Midbrain (tissue), 1 donor: ENCODE measurements around the gene TSR3.

Experiments
- DNase-seq: peaks from one replicate; lab custom pipeline; 2025; lab: John Stamatoyannopoulos, UW

TSR3 gene

GRCh38 chr16:1351215-1351581, 480 bp downstream of the TSR3 start:
- DNase-seq = no peak

GRCh38 chr16:1350691-1351090, 987 bp downstream of the TSR3 start:
- DNase-seq = no peak

GRCh38 chr16:1349951-1350350, 1.7 kb downstream of the TSR3 start:
- no peak for DNase-seq

GRCh38 chr16:1349351-1349750, 2.3 kb downstream of the TSR3 start:
- no peak for DNase-seq

DNA sequence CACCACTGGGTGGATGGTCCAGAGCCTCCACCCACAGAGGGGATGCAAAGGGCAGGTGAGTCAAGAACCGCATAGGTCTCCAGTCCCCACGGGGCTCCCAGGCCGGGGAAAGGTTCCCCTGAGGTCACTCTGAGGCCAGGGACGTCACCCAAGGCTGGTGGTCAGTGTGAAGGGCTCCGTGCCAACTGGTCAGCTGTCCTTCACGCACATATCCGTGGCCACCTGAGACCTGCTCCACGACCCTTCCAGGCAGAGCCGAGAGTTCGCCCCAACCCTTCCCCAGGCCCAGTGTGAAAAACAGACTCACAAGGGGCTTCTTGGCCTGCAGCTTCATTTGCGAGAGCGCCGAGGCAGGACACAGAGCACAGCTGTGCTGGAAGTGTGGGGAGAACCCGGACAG, 2.8 kb downstream of the TSR3 start:
- no peak for DNase-seq

DNA sequence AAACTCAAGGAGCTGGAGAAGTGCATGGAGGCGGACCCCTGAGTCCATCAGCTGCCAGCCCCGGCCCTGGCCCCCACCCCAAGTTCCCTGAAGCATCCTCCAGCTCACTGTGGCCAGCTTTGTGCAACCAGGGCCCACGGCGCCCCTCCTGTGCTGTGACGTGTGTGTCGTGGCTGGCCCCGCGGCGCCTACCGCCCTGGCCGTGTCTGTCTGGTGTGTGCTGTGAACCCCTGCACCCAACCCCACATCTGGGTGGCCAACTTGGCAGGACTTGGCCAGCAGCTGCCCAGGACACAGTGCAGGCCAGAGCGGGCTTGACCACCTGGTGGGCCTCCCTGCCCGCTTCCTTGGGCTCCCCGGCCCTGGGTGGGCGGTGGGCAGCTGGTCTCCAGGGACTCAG, 3.2 kb downstream of the TSR3 start:
- DNase-seq = no peak

DNA sequence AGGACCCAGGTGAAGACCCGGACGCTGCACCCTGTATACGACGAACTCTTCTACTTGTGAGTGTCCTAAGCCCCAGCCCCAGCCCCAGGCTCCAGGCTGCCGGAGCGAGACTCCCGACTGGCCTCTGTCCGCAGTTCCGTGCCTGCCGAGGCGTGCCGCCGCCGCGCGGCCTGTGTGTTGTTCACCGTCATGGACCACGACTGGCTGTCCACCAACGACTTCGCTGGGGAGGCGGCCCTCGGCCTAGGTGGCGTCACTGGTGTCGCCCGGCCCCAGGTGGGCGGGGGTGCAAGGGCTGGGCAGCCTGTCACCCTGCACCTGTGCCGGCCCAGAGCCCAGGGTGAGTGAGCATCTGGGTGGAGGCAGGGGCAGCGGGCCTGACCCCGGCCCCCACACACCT, 3.7 kb downstream of the TSR3 start:
- no peak for DNase-seq

DNA sequence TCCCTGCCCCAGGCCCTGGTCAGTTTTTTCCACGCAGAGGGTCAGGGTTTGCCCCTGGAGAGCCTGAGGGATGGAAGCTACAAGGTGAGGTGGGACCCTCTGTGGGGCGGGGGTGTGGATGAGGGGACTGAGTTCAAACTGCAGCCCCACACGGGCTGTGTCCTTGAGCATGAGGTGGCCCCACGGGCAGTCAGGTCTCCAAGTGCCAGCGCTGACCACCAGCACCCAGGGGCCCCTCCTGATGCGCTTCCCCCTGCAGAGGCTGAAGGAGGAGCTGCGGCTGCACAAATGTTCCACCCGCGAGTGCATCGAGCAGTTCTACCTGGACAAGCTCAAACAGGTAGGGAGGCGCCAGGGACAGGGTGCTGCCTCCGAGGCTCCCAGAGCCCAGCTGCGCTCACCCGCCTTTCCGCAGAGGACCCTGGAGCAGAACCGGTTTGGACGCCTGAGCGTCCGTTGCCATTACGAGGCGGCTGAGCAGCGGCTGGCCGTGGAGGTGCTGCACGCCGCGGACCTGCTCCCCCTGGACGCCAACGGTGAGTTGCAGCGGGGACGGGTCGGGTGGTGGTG, 4.3 kb downstream of the TSR3 start:
- no peak for DNase-seq

GRCh38 chr16:1346422-1347285, 5.0 kb downstream of the TSR3 start:
- DNase-seq = no peak

DNA sequence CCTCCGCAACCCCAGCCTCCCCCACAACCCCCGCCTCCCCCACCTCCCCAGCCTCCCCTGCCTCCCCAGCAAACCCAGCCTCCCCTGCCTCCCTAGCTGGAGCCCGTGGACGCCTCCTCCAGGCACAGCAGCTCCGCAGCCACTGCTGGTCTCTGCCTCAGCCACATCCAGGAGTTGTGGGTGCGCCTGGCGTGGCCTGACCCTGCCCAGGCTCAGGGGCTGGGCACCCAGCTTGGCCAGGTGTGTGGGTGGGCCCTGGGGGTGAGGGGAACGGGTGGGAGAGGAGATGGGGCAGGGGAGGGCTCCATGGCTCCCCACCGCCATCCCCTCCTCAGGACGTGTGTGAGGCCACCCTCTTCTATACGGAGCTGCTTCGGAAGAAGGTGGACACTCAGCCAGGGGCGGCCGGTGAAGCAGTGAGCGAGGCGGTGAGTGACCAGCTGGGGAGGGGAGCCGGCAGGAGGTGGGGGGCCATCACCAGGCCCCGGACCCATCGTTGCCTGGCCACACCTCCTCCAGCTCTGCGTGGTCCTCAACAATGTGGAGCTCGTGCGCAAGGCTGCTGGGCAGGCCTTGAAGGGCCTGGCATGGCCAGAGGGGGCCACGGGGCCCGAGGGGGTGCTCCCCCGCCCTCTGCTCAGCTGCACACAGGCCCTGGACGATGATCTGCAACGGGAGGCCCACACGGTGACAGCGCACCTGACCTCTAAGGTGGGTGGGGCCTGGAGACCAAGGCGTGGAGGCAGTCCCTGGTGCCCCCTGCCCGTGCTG, 5.8 kb downstream of the TSR3 start:
- DNase-seq = no peak

DNA sequence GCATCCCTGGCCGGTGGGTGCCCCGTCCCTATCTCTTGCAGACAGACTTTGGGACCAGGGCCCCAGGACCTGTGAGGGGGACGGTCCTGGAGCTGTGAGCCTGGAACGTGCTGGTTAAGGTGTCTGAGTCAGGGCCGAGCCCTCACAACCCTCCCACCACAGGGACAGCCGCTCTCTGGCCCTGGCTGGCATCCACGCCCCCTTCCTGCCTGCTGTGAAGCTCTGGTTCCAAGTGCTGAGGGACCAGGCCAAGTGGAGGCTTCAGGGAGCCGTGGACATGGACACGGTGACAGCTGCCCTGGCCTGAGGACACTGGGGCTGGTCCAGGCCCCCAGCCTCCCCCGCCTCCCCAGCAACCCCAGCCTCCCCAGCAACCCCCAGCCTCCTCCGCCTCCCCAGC, 6.6 kb downstream of the TSR3 start:
- no peak for DNase-seq

- DNase-seq = no peak
Observed at GRCh38 chr16:1344499-1344898, 7.2 kb downstream of the TSR3 start.

GRCh38 chr16:1343428-1344242, 8.0 kb downstream of the TSR3 start:
- DNase-seq = no peak

DNA sequence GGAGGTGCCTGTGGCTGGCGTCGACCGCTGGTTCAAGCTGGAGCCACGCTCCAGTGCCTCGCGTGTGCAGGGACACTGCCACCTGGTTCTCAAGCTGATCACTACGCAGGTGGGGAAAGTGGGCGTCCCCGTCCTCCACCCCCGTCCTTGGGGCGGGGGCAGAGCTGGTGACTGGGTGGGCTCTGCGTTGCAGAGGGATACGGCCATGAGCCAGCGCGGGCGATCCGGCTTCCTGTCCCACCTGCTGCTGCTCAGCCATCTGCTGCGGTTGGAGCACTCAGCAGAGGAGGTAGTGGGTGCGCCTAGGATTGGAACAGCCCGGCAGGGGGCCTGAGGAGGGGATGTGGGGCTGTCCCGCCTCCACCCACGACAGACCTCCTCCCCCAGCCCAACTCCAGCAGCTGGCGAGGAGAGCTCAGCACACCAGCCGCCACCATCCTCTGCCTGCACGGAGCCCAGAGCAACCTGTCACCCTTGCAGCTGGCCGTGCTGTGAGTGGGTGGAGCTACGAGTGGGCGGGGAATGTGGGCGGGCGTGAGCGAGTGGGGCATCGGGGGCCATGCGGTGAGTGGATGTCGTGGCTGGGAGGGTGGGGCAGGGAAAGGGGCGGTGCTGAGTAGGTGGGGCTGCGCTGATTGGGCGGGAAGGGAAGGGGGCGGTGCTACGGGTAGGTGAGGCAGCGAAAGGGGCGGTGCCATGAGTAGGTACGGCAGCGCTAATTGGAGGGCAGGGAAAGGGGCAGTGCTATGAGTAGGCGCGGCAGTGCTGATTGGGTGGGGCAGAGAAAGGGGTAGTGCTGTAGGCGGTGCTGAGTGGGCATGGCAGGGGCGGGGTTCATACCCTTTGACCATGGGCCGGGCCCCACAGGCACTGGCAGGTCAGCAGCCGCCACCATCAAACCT, 8.9 kb downstream of the TSR3 start:
- peak; percentile 77 for DNase-seq

DNA sequence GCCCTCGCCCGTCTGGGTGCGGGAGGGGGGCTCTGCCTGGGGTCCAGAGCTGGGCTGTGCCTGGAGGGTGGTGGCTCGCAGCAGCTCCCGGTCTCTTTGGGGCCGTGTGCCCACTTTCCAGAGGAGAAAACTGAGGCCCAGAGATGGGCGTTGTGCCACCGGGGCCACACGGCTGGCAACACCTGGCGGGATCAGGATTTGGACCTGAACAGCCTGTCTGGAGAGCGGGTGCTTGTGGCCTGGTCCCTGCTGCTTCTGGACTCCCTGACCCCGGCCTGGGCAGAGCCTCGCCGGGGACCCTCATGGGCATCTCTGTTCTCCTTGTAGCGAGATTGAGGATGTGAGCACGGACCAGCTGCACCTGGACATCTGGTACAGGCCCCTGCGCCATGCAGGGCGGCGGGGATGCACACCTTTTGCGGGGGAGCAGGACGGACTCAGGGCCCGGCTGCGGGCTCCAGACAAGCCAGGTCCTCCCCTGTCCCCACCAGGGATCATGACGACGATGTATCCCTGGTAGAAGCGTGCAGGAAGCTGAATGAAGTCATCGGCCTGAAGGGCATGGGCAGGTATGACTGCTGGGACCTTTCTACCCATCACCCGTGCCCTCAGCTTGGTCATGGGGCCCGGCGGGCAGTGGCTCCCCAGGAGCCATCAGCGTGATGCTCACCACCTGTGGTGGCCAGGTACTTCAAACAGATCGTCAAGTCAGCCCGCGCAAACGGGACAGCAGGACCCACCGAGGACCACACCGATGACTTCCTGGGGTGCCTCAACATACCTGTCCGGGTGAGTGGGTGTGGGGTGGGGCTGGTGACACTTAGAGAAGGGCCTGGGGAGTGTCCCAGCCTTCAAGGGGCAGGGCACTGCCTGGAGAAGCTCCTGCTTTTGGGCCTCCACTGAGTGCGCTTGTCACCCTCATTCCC, 9.9 kb downstream of the TSR3 start:
- DNase-seq = no peak

GRCh38 chr16:1340730-1341494, 10.8 kb downstream of the TSR3 start:
- no peak for DNase-seq

- DNase-seq = no peak
Observed at GRCh38 chr16:1338855-1339675, 12.6 kb downstream of the TSR3 start.

- DNase-seq = no peak
Observed at GRCh38 chr16:1338119-1338730, 13.5 kb downstream of the TSR3 start.
